GM19193 (cell line): ENCODE measurements around the gene DUSP14.

Experiments
- POLR2A ChIP-seq: IDR thresholded peaks from 4 replicates; pipeline ENCODE4 v1.6.1; 2011; ENCODE audit not compliant: insufficient read depth, insufficient read length; ENCODE audit errors: extremely low read depth

The DUSP14 gene

GRCh38 chr17:37500378-37500777 lies 10.7 kb downstream of the DUSP14 start:
- no peak for TF ChIP-seq POLR2A

- TF ChIP-seq POLR2A = no peak
Measured at GRCh38 chr17:37502009-37502936, 12.6 kb downstream of the DUSP14 start.

- TF ChIP-seq POLR2A = no peak
Measured at GRCh38 chr17:37503148-37503547, 13.5 kb downstream of the DUSP14 start.

GRCh38 chr17:37505333-37505732 lies 15.6 kb downstream of the DUSP14 start:
- TF ChIP-seq POLR2A = no peak

GRCh38 chr17:37506678-37507077 lies 17.0 kb downstream of the DUSP14 start:
- no peak for TF ChIP-seq POLR2A

GRCh38 chr17:37507111-37507510 lies 17.4 kb downstream of the DUSP14 start:
- TF ChIP-seq POLR2A = no peak

GRCh38 chr17:37510056-37510455 lies 20.4 kb downstream of the DUSP14 start:
- no peak for TF ChIP-seq POLR2A

GRCh38 chr17:37512442-37513068 lies 22.9 kb downstream of the DUSP14 start:
- TF ChIP-seq POLR2A = no peak

- no peak for TF ChIP-seq POLR2A
Measured at GRCh38 chr17:37513711-37514110, 24.0 kb downstream of the DUSP14 start.

- no peak for TF ChIP-seq POLR2A
Measured at GRCh38 chr17:37516127-37516571, 26.5 kb downstream of the DUSP14 start.

GRCh38 chr17:37517881-37518280 lies 28.2 kb downstream of the DUSP14 start:
- TF ChIP-seq POLR2A = no peak

- TF ChIP-seq POLR2A = no peak
Measured at GRCh38 chr17:37518826-37519225, 29.1 kb downstream of the DUSP14 start.

GRCh38 chr17:37519251-37519985 lies 29.7 kb downstream of the DUSP14 start:
- no peak for TF ChIP-seq POLR2A

GRCh38 chr17:37520174-37520573 lies 30.5 kb downstream of the DUSP14 start:
- no peak for TF ChIP-seq POLR2A

- no peak for TF ChIP-seq POLR2A
Measured at GRCh38 chr17:37521821-37522220, 32.1 kb downstream of the DUSP14 start.
